GM12801 (cell line): ENCODE measurements around the gene CHRNA3.

ENCODE experiments used
- TF ChIP-seq, protein P1 (sequence below): IDR thresholded peaks from one replicate; pipeline ENCODE4 v1.5.1; 2011; ENCODE audit warnings: control low read depth; ENCODE audit not compliant: insufficient read length; ENCODE audit errors: extremely low read depth

Gene CHRNA3

DNA sequence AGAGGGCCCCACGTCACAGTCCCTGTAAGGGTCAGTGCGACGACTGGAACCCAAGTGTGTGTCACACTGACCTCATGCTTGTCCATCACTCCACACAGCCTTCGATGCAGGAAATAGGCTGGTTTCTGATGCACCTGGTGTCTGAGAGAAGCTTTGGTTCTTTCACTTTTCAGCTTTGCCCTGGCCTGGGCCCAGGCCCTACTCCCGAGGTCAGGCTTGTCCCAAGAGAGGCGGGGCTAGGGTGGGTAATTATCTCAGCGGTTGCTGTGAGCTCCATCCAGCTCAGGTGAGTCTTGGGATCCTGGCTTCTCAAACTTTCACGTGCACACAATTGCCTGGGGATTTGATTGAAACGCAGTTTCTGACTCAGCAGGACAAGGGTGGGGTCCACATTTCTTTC is 39.8 kb upstream of the CHRNA3 start:
- TF ChIP-seq, protein P1, sequence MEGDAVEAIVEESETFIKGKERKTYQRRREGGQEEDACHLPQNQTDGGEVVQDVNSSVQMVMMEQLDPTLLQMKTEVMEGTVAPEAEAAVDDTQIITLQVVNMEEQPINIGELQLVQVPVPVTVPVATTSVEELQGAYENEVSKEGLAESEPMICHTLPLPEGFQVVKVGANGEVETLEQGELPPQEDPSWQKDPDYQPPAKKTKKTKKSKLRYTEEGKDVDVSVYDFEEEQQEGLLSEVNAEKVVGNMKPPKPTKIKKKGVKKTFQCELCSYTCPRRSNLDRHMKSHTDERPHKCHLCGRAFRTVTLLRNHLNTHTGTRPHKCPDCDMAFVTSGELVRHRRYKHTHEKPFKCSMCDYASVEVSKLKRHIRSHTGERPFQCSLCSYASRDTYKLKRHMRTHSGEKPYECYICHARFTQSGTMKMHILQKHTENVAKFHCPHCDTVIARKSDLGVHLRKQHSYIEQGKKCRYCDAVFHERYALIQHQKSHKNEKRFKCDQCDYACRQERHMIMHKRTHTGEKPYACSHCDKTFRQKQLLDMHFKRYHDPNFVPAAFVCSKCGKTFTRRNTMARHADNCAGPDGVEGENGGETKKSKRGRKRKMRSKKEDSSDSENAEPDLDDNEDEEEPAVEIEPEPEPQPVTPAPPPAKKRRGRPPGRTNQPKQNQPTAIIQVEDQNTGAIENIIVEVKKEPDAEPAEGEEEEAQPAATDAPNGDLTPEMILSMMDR = no peak

DNA sequence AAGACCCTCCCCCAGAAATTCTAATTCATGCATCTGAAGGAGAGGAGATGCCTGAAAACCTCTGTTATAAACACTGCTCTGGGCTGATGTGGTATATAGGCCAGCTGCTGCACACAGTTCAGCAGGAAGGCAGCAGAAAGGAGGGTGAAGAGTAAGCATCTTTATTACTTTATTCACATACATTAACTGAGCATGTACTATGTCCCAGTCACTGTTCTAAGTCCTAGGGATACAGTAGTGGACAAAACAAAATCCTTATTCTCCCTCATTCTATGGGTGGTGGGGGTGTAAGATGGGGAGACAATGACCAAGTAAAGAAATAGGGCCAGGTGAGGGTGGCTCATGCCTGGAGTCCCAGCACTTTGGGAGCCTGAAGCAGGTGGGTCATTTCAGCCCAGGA is 38.0 kb upstream of the CHRNA3 start:
- TF ChIP-seq, protein P1 = no peak

DNA sequence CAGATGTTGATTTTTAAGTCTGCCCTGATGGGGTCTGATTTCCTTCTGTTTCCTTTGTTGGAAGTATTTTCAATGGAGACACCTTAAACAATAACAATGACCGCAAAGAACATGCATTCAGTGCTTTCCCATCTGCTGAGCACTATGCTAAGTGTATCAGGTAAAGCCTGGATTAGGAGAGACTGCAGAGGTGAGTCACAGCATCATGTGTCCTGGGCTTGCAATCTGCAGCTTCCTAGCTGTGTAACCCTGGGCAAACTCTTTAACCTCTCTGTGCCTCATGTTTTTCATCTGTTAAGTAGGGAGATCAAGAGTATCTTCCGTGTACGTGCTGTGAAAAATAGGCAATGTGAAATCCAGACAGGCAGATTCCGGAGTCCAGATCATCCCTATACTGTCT is 33.5 kb upstream of the CHRNA3 start:
- TF ChIP-seq, protein P1 = no peak

DNA sequence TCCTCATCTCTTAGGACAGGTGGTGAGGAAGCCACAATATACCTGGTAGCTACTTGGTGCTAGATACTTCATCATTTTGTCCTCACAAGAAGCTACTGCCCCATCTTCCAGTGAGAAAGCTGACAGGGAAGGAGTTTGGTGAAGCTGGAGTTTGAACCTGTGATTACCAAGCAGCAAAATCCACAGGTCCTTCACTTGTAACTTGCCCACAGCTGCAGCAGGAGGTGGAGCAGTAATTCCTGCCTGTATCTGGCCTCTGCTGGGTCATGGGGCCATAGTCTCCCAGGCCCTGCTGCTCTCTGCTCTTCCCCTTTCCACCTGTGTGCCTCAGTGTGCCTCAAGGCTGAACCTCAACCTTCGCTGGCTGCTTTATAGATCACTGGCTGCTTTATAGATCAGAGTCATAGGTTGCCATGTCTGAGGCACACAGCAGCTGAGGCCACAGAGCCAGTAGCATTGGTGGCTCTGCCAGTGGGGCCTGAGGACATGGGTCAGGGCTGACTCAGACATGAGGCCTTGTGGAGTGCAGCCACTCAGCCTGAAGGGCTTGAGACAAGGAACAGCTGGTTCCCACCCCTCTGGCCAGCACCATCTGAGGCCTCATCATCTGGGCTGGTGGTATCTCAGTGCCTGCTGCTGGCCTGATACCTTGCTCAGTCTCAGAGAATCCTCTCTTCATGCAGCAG is 31.3 kb upstream of the CHRNA3 start:
- TF ChIP-seq, protein P1 = no peak

DNA sequence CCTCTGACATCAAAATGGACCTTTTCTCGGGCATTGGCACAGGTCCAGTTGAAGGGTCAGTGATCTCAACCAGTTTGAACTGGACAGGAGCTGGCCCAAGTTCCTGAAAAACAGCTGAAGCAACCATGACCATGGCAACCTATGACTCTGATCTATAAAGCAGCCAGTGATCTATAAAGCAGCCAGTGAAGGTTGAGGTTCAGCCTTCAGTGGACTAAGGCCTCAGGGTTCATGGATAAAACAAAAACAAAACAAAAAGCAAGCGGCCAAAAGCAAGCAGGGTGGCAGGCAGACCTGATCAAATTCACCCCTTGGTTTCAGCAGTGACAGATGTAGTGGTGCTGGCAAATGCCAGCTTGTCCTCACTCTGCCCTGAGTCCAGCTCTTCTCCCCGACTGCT is 30.2 kb upstream of the CHRNA3 start:
- TF ChIP-seq, protein P1 = no peak

DNA sequence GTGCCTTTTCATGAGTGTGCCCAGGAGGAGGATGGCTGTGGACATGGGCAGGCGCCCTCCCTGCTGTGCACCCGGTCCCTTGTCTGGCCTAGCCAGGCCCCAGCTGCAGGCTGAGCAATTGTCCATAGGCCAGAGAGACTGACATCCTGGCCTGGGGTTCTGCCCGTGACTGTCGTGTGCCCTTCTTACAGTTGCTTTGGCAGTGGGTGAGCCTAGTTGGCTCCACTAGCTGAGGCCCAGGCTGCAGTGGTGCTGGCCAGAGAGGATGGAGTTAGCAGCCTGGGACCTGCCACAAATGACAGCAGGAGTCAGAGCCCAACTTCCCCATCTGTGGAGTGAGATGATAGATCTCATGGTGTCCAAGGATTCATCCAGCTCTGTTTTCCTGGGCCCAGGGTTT is 29.2 kb upstream of the CHRNA3 start:
- TF ChIP-seq, protein P1 = no peak

DNA sequence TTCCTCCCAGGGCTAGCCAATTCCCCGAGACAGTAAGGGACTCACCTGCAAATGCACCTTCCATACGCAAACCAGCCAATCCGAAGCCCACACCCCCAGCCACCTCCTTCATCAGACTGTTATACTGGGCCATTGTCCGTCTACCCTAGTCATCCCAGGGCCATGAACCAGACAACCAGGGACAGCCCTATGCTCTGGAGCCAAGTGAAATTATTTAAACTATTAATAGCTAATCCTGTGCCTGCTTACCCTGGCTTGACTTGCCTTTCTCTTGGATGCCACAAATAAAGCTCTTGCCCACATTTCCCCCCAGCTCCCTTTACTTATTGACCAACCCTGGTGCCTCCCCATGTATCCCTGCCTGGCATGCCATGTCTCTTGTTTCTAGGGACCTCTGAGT is 24.2 kb upstream of the CHRNA3 start:
- TF ChIP-seq, protein P1 = no peak
